MM.1S (cell line): ENCODE results near the gene ULBP1.
"Not testable (repeated sequence)": the region's sequence is repeated elsewhere in the genome, so short reads cannot be mapped to it uniquely, and the experiment has no call there.

Source experiments
- DNase-seq: peaks from one replicate; pipeline ENCODE4 v3.0.0-alpha.2; 2015
- H2AFZ ChIP-seq: fragments of 300-600 bp; sonication (generic); 2 replicates; pipeline ENCODE4 v1.6.0; 2016; ENCODE audit warnings: antibody characterized with exemption, low read length
- H3F3A ChIP-seq: fragments of 300-600 bp; sonication (generic); 2 replicates; pipeline ENCODE4 v1.6.1; 2016; ENCODE audit warnings: mild to moderate bottlenecking, antibody characterized with exemption, low read length, moderate library complexity, mixed read lengths; ENCODE audit not compliant: insufficient read depth
- H3K27ac ChIP-seq: fragments of 300-600 bp; sonication (generic); 2 replicates; pipeline ENCODE4 v1.5.1; 2016; ENCODE audit warnings: mild to moderate bottlenecking, low read length
- H3K27me3 ChIP-seq: fragments of 300-600 bp; sonication (generic); replicated peaks from 2 replicates; pipeline ENCODE4 v1.6.0; 2016; ENCODE audit warnings: low read length; ENCODE audit not compliant: insufficient read depth
- H3K36me3 ChIP-seq: fragments of 300-600 bp; sonication (generic); replicated peaks from 2 replicates; pipeline ENCODE4 v1.6.1; 2016; ENCODE audit warnings: mild to moderate bottlenecking, low read length, mixed read lengths; ENCODE audit not compliant: insufficient read depth
- H3K4me1 ChIP-seq: fragments of 300-600 bp; sonication (generic); 2 replicates; pipeline ENCODE4 v1.6.1; 2016; ENCODE audit warnings: low read length, mixed read lengths
- H3K4me2 ChIP-seq: fragments of 300-600 bp; sonication (generic); 2 replicates; pipeline ENCODE4 v1.6.0; 2016; ENCODE audit warnings: low read depth, low read length
- H3K4me3 ChIP-seq: fragments of 300-600 bp; sonication (generic); 2 replicates; pipeline ENCODE4 v1.5.1; 2016; ENCODE audit warnings: low read length, mixed read lengths
- H3K79me2 ChIP-seq: fragments of 300-600 bp; sonication (generic); 2 replicates; pipeline ENCODE4 v1.6.1; 2016; ENCODE audit warnings: mixed run types, low read length, mixed read lengths
- H3K9ac ChIP-seq: fragments of 300-600 bp; sonication (generic); 2 replicates; pipeline ENCODE4 v1.6.1; 2016; ENCODE audit warnings: low read length, mixed read lengths
- H3K9me2 ChIP-seq: fragments of 300-600 bp; sonication (generic); replicated peaks from 2 replicates; pipeline ENCODE4 v1.6.1; 2016; ENCODE audit warnings: mild to moderate bottlenecking, low read length, mixed read lengths; ENCODE audit not compliant: insufficient read depth
- H3K9me3 ChIP-seq: fragments of 300-600 bp; sonication (generic); replicated peaks from 2 replicates; pipeline ENCODE4 v1.6.1; 2016; ENCODE audit warnings: mild to moderate bottlenecking, low read length, mixed read lengths; ENCODE audit not compliant: insufficient read depth
- H4K20me1 ChIP-seq: fragments of 300-600 bp; sonication (generic); 2 replicates; pipeline ENCODE4 v1.6.1; 2016; ENCODE audit warnings: mild to moderate bottlenecking, low read length, moderate library complexity, mixed read lengths; ENCODE audit not compliant: insufficient read depth
- EZH2 ChIP-seq: fragments of 300-600 bp; sonication (generic); optimal IDR thresholded peaks from 2 replicates; pipeline ENCODE3; 2017; ENCODE audit warnings: low read depth, mild to moderate bottlenecking, antibody characterized with exemption, low read length, mixed read lengths
- EZH2phosphoT487 ChIP-seq: fragments of 300-600 bp; sonication (generic); IDR thresholded peaks from 2 replicates; pipeline ENCODE4 v1.6.1; 2018; ENCODE audit warnings: antibody characterized with exemption, low read length
- TF ChIP-seq, protein P1 (sequence below): fragments of 300-600 bp; sonication (generic); IDR thresholded peaks from 2 replicates; pipeline ENCODE4 v1.5.1; 2016; ENCODE audit warnings: antibody characterized with exemption, low read length, mixed read lengths

ULBP1 gene

DNA sequence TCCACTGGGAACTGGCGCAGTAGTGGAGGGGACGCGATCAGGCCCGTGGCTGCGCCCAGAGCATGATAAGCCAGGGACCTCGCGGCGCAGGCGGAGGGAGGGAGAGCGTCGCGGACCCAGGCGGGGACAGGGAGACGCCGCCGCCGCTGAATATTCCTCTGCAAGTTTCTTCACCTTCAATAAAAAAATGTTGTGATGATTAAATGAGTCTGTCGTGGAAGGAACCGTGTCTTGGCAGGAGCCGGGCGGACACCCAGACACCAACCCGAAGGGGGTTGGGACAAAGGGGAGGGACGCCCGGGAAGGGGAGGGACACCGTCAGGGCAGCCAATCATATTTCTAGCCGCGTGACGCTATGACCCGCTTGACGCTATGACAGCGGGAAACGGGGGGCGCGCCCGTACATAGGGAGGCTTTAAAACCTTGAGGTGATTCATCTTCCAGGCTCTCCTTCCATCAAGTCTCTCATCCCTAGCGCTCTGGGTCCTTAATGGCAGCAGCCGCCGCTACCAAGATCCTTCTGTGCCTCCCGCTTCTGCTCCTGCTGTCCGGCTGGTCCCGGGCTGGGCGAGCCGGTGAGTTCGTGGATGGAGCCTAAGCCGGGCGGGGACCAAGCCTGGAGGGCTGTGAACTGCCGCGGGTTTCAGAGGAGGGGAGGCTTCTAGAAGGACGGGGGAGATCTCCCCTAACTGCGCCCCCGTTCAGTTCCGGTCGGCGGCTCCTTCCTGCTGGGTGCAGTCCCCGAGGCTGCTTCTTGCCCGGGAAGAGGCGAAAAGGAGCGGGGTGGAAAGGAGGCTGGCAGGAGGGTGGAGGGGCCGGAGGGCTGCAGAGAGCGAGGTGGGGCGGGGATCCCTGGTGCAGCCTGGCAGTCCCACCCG, 21.9 kb upstream of the ULBP1 start, which contains the start of gene ULBP2:
Gene ULBP2 (plus strand): TSS at position 432 of the 878 bp plus-strand sequence. CDS start 59 bp downstream, at position 491.
- no peak within 1 kb of the TSS for H3K4me3 ChIP-seq
- H3K9ac ChIP-seq = no peak within 1 kb of the TSS
- no peaks in the 10 kb centered on the region for H3K36me3 ChIP-seq
- H3K27ac ChIP-seq = no peak within 1 kb of the TSS
- no peak for DNase-seq
- no peaks in the 10 kb centered on the region for H4K20me1 ChIP-seq
- no peaks in the 10 kb centered on the region for H3K9me3 ChIP-seq
- H3K9me2 ChIP-seq = no peaks in the 10 kb centered on the region
- peaks cover 47% of the 10 kb centered on the region for H3K27me3 ChIP-seq
- no peak within 1 kb of the TSS for H2AFZ ChIP-seq
- no peaks in the 10 kb centered on the region for H3F3A ChIP-seq
- TF ChIP-seq EZH2 (no peak), EZH2phosphoT487 (no peak)
- TF ChIP-seq, protein P1, sequence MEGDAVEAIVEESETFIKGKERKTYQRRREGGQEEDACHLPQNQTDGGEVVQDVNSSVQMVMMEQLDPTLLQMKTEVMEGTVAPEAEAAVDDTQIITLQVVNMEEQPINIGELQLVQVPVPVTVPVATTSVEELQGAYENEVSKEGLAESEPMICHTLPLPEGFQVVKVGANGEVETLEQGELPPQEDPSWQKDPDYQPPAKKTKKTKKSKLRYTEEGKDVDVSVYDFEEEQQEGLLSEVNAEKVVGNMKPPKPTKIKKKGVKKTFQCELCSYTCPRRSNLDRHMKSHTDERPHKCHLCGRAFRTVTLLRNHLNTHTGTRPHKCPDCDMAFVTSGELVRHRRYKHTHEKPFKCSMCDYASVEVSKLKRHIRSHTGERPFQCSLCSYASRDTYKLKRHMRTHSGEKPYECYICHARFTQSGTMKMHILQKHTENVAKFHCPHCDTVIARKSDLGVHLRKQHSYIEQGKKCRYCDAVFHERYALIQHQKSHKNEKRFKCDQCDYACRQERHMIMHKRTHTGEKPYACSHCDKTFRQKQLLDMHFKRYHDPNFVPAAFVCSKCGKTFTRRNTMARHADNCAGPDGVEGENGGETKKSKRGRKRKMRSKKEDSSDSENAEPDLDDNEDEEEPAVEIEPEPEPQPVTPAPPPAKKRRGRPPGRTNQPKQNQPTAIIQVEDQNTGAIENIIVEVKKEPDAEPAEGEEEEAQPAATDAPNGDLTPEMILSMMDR = no peak
- H3K4me2 ChIP-seq = no peak within 1 kb of the TSS
- 0 out of 2 replicates have a peak, but pooled peaks cover 8% of the 10 kb centered on the region for H3K4me1 ChIP-seq
- H3K79me2 ChIP-seq = no peaks in the 10 kb centered on the region

DNA sequence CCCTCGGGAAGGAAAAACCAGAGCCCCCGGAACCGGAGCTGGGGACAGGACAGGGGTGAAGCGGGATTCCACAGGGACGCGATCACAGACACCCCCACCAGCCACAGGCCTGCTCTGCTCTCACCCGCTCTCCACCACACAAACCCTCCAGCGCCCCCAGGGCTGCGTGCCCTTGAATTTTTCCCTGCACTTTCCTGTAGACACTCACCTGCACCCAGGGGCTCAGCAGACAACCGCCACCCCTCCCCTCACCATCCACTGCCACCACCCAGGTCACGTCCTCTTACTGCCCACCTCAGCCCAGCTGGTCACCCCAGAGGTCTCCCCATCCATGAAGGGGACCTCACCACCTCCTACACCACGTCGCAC, 21.3 kb upstream of the ULBP1 start:
- Histone ChIP-seq H3K27ac (no peak overlapping the region), H3K27me3 (peaks cover 42% of the 10 kb centered on the region), H3K4me1 (0 out of 2 replicates have a peak, but pooled peaks cover 8% of the 10 kb centered on the region), H3K9me3 (no peaks in the 10 kb centered on the region), H3F3A (no peaks in the 10 kb centered on the region), H3K9me2 (no peaks in the 10 kb centered on the region), H3K36me3 (no peaks in the 10 kb centered on the region), H3K4me3 (no peak overlapping the region), H2AFZ (no peak overlapping the region), H4K20me1 (no peaks in the 10 kb centered on the region), H3K4me2 (no peak overlapping the region), H3K9ac (no peak overlapping the region), H3K79me2 (no peaks in the 10 kb centered on the region)
- no peak for TF ChIP-seq EZH2
- TF ChIP-seq EZH2phosphoT487 = no peak
- TF ChIP-seq, protein P1 = no peak
- DNase-seq = no peak

DNA sequence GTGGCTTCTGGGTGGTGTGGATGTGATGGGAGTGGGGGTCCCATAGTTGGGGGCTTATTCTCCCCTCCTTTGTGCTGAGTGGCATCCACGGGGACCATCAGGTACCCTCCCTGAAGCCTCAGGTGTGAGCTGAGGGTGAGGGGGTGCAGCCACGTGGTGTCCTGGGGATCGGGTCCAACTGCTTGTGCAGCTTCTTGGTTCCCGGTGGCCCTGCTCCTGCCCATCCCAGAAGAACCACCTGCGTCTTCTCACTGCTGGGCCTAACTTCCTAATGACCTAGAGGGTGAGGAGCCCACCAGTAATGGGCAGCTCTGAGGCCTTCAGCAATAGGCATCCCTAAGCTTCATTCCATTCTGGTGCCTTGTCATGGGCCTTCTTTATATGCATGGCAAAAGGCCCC, 20.4 kb upstream of the ULBP1 start:
- H3K27me3 ChIP-seq = peaks cover 44% of the 10 kb centered on the region
- not testable (repeated sequence) for H3K4me3 ChIP-seq, H3F3A ChIP-seq

DNA sequence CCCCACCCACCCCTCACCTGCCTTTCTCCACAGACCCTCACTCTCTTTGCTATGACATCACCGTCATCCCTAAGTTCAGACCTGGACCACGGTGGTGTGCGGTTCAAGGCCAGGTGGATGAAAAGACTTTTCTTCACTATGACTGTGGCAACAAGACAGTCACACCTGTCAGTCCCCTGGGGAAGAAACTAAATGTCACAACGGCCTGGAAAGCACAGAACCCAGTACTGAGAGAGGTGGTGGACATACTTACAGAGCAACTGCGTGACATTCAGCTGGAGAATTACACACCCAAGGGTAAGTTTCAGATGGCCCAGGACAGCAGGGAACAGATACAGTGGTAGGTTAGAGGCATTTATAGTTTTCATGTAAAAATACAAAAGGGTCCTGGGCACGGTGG, 18.5 kb upstream of the ULBP1 start:
- not testable (repeated sequence) for H4K20me1 ChIP-seq, H3K4me1 ChIP-seq, H2AFZ ChIP-seq, H3F3A ChIP-seq, H3K9me2 ChIP-seq, H3K9me3 ChIP-seq, H3K27ac ChIP-seq, H3K4me3 ChIP-seq, H3K4me2 ChIP-seq, H3K36me3 ChIP-seq, H3K9ac ChIP-seq, DNase-seq, H3K79me2 ChIP-seq
- H3K27me3 ChIP-seq = peaks cover 48% of the 10 kb centered on the region

More for the DNA sequence above, 20.4 kb upstream of the ULBP1 start:
- DNase-seq, H3K36me3 ChIP-seq, H3K4me1 ChIP-seq, H3K9me3 ChIP-seq, H4K20me1 ChIP-seq, H2AFZ ChIP-seq, H3K27ac ChIP-seq, H3K9me2 ChIP-seq, H3K79me2 ChIP-seq, H3K4me2 ChIP-seq, H3K9ac ChIP-seq: not testable (repeated sequence)

DNA sequence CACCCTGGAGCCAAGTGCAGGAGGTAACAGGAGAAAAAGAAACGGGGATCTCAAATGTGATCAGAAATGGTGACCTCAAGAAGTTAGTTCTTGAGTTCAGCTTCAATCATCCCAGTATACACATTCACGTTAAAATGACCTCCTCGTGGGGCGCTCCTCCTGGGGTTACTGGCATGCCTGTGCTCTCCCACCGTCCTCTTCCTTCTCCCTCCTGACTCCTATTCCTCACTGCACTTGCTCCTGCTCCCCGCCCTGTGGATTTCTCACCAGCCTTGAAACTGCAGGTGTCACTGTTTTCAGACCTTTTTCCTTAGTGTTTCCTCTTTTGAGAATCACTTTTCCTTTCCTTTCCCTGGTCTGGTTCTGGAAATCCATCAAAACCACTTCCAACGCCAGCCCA, 17.1 kb upstream of the ULBP1 start:
- H3K27ac ChIP-seq, H3K4me3 ChIP-seq, H3K79me2 ChIP-seq, H3K4me2 ChIP-seq, H3K9me2 ChIP-seq, H3K4me1 ChIP-seq, H3K9me3 ChIP-seq, H4K20me1 ChIP-seq, H3K9ac ChIP-seq, H3K36me3 ChIP-seq, H2AFZ ChIP-seq, DNase-seq, H3F3A ChIP-seq: not testable (repeated sequence)
- peaks cover 50% of the 10 kb centered on the region for H3K27me3 ChIP-seq

DNA sequence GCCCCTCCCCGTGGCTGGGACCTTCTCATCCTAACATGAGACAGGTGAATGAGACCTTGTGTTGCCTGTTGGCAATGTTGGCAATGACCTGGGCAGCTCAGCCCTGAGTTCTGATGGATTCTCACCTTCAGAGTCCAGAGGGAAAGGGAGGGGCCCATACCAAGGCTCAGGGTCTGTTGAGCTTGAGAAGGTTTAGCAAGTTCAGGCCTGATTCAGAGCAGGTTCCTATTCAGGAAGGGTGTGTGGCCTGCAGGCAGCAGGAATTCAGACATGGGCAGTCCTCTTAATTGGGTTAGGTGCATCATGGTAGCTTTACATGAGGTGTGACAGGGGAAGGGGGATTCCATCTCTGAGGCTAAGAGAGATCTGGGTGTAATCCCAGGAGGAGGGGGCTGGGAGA, 16.2 kb upstream of the ULBP1 start:
- DNase-seq, H3K79me2 ChIP-seq, H4K20me1 ChIP-seq: not testable (repeated sequence)

More for the DNA sequence above, 16.2 kb upstream of the ULBP1 start:
- not testable (repeated sequence) for H3K9me3 ChIP-seq, H3K4me2 ChIP-seq, H3K27ac ChIP-seq, H3K36me3 ChIP-seq, H3K4me3 ChIP-seq, H3F3A ChIP-seq, H3K9me2 ChIP-seq, H3K9ac ChIP-seq, H3K4me1 ChIP-seq, H2AFZ ChIP-seq
- peaks cover 50% of the 10 kb centered on the region for H3K27me3 ChIP-seq
